HG03039 (cell line): ENCODE results near the gene HSD17B14.

Experiments used
- ATAC-seq: cut with Tn5 transposase; IDR thresholded peaks from one replicate; pipeline ENCODE4 v1.9.1; 2021; ENCODE audit warnings: mild to moderate bottlenecking, moderate library complexity; ENCODE audit not compliant: unreplicated experiment

HSD17B14 gene

DNA sequence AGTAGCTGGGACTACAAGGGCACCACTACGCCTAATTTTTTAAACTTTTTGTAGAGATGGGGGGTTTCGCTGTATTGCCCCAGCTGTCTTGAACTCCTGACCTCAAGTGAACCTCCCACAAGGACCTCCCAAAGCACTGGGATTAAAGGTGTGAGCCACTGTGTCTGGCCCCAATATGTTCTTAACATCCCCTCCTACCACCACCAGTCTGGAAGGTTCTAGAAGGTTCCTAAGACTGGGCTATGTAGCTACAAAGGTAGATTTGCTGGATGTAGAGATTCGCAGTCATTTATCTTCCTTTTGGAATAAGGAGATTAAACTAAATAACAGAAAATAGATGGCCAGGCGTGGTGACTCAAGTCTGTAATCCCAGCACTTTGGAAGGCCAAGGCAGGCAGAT, 5.3 kb downstream of the HSD17B14 start:
- ATAC-seq = no peak

DNA sequence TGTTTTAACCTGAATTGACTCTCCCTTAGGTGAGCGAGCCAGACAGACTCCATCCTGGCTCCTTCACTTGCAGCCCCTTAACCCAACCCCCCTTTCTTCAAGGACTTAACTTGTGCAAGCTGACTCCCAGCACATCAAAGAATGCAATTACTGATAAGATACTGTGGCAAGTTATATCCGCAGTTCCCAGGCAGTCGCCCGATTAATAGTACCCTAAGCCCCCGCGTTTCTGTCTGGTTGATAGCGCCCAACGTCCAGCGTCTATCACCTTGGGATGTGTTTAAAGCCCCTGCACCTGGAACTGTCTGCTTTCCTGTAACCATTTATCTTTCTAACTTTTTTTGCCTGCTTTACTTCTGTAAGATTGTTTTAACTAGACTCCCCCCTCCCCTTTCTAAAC, 6.2 kb downstream of the HSD17B14 start:
- no peak for ATAC-seq

DNA sequence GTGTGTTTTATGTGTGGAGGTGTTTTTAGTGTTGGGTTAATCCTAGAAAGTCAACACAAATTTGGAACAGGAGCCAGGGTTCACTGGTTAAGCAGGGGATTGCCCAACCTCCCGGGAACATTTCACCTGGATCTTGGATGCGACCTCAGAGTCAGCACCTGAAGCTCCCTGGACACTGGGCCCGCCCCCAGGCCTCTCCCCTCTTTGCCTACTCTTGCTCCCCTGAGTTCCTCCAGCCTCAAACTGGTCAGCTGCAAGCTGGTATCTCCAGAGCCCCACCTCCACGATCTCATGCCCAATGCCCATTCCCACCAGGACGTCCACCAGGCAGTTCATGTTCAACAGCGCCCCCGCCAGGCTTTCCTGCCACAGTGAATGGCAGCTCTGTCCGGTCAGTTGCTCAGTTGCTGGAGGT, 9.7 kb downstream of the HSD17B14 start:
- ATAC-seq = no peak

DNA sequence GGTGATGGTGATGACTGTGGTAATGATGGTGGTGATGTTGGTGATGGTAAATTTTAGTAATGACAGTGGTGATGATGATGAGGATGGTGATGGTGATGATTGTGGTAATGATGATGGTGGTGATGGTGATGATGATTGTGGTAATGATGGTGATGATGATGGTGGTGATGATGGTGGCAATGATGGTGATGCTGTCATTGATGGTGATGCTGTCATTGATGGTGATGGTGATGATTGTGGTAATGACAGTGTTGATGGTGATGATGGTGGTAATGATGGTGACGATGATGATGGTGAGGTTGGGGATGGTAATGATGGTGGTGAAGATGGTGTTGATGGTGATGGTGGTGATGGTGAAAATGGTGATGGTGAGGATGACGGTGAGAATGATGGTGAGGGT, 13.8 kb downstream of the HSD17B14 start:
- ATAC-seq = no peak

DNA sequence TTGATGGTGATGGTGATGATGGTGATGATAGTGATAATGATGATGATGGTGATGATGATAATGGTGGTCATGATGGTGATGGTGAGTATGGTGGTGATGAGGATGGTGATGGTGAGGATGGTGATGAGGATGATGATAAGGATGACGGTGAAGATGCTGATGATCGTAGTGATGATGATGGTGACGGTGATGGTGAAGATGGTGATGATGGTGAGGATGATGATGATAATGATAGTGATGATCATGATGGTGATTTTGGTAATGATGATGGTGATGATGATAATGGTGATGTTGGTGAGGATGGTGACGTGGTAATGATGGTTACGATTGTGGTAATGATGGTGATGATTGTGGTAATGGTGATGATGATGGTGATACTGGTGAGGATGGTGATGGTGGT, 14.7 kb downstream of the HSD17B14 start:
- ATAC-seq = no peak

DNA sequence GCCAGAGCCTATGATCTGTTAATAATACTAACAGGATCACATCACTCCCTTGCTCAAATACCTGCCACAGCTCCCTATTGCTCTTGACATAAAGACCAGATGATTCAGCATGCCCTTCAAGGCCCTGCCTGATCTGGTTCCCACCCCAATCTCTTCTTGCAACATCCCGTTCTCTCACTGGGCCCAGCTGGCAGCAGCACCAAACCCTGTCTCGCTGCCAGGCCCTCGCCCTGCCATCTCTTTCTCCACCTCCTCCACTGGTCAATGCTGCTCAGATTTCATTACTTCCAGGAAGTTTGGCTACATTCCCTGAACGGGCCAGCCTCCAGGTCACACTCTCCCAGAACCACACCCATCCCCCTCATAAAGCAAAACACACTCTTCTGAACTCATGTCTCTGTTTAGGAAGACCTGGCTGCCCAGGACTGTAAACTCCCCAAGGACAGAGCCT, 16.9 kb downstream of the HSD17B14 start:
- no peak for ATAC-seq

DNA sequence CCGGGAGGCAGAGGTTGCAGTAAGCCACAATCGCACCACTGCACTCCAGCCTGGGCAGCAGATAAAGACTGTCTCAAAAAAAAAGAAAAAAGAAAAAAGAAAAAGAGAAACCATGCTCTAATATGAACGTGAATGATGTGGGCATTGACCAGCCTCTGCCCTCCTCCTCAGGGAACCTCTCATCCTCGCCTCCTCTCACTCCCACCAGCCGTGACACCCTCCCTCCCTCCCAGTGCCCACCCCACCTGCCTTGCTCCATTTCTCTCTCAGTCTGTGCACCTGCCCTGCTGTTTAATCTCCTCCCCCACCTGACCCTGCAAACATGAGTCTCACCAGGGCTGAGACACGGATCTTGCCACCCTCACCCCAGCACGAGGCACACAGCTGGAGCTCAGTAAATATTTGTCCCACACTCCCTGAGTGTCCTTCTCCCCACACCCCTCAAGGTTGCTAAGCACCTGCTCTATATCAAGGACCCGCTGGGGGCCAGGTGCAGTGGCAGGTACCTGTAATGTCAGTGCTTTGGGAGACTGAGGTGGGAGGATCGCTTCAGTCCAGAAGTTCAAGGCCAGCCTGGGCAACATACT, 18.0 kb downstream of the HSD17B14 start:
- no peak for ATAC-seq

DNA sequence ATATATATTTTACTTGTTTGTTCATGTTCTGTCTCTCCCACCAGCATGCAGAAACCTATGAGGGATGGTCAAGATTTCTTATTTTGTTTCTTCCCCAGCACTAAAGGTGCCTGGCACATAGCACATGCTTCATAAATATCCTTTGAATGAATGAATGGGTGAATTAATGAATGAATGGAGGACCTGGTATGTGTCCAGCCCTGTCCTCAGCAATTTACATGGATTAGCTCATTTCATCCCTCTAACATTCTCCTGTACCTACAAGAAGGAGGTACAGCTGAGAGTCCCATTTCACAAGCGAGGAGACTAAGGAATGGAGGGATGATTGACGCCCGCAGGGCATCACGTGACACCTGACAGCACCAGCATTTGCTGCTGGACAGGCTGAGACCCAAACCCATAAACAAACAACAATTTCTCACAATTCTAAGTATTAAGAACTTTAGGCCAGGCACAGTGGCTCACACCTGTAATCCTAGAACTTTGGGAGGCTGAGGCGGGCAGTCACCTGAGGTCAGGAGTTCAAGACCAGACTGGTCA, 18.6 kb downstream of the HSD17B14 start:
- ATAC-seq = no peak

DNA sequence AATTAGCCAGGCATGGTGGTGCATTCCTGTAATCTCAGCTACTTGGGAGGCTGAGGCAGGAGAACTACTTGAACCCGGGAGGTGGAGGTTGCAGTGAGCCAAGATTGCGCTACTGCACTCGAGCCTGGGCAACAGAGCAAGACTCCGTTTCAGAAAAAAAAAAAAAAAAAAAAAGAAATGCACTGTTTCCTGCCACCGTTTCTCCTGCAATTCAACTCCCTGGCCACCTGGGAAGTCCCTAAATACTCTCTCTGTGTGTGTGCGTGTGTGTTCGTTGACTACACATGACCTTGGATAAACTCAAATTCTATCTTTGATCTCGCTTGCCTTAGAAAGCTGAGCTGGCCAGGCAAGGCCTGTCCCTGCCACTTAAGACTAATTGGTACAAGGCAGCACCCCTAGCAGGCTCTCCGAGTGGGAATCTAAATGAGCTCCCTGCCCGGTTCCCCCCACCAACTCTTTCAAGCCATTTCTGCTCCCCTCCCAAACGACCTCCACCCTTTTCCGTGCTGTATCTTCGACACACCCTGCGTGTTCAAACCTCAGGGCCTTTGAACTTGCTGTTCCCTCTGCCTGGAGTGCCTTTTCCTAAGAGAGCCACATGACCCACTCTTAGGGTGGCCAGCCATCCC, 20.3 kb downstream of the HSD17B14 start:
- ATAC-seq = no peak

DNA sequence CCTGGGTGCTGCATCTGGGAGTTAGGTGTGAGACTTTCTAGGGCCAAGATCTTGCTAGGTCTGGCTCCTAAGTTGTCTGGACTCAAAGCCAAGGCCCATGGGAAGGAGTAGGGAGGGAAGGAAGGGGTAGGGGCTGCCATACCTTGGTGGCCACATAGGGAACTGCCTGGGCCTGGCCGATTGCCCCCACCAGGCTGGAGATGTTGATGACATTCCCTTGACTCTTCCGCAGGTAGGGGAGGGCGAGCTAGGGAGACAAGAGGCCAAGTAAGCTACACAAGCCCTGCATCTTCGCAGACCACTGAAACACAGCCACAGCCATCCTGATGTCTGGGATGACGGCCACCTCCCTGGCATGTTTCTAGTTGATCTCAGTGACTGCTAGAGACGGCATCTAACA, 21.4 kb downstream of the HSD17B14 start:
- ATAC-seq = no peak

DNA sequence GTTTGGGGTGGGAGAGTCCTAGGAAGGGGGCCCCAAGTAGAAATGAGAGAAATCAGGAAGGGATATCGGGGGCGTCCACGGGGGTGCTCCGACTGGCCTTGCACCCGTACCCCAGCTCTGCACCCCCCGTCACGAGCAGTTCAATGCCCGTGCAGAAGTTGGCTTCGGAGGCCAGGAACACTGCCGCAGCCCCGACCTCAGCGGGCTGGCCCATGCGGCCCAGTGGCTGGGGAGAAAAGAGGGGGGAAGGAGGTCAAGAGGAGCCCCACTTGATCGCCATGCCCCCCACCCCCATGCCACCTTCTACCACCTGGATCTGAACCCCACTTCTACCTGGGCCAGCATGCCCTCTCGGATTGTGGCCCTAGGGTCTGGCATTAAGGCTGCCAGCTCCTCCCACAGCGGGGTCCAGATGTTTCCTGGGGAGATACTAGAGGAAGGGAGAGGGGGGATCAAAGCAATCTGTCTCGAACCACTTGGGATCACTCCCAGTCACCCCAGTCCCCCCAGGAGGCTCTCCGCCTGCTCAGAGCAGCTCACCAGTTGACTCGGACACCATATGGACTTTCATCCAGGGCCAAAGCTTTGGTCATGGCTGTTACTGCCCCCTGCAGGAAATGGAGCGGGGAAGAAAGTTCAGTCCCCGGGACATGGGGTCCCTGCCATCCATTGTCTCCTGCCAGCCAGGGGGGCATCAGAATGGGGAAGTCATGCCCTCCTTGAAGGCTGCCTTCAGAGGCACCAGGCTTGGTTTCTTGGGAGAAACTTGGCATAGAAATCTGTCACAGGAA, 23.0 kb downstream of the HSD17B14 start:
- ATAC-seq = no peak

DNA sequence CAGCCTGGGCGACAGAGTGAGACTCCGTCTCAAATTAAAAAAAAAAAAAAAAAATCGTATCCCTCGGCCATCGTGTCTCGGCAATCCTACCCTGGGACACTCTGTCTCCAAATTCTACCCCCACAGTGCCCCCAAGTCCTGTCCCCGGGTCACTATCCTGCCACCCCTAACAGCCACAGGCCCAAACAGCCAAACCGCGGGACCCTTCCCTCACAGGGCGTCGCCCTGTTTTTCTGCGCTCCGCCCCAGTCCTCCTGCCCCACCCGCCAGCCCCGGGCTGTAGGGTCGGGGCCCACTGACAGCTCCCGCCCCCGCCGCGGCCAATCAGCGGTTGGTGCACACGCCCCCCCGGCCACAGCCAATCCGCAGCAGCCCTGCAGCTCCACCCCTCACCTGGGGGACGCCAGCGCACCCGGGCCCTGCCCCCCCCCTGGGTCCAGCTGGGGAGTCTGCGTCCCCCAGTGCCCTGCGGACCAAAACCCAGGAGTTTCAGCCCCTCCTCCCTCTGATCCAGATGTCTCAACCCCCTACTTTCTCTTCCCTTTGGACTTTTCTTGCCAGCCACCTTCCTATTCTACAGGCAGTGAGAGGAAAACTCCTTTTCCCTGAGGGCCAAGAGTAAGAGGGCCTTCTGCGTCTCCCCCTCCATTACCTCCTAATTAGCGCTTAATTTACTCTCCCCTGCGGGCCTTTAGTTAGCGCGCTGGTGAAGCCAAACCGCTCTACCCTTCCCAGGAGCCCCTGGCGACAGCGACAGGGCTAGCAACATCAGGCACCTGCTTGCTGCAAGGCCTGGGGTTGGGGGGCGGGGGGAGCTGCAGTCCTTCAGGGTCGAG, 24.0 kb downstream of the HSD17B14 start:
- peak; percentile 40 for ATAC-seq

DNA sequence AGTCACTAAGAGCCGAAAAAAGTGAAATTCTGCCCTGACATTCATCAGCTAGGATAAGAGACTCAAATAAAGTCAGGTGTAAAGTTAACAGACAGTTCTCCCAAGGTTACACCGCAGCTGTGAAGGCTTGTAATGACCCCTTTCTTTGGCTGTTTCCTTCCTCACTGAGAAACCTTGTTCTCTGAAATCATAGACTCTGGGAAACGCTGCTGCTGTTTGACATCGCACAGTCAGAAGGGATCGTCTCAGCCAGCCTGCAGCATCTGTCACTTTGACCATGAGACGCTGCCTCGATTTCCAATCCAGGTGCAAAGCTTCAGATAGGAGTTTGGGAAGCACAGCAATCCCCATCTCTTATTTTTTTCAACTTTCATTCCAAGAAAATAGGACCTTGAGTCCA, 26.1 kb downstream of the HSD17B14 start:
- ATAC-seq = no peak

DNA sequence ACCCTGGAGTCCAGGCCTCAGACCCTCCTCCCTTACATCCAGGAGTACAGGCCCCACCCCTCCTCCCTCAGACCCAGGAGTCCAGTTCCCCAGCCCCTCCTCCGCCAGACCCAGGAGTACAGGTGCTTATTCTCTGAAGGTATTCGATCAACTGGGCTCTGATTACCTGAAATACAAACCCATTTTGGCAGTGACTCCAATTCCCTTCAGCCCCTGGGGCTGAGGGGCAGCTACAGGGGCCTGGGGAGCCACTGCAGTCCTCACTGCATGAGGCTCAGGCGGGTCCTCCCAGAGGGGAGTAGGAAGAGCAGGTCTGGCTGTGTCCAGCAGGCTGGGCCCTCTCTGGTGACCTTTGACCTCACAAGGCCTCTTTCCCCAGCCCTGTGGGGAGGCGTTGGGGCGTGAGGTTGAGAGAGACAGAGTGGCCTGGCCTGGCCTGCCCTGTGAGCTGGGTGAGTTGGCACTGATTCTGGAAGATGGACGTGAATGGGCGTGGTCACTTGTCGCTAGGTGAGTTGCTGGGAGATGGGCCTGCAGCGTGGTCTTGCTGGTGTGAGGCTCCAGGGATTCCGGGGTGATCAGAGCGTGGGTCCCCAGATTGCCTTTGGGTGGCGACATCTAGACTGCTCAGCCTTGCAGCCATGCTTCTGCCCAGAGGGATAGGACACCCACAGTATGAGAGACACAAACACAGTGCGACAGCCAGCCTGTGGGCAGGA, 28.5 kb downstream of the HSD17B14 start:
- no peak for ATAC-seq

DNA sequence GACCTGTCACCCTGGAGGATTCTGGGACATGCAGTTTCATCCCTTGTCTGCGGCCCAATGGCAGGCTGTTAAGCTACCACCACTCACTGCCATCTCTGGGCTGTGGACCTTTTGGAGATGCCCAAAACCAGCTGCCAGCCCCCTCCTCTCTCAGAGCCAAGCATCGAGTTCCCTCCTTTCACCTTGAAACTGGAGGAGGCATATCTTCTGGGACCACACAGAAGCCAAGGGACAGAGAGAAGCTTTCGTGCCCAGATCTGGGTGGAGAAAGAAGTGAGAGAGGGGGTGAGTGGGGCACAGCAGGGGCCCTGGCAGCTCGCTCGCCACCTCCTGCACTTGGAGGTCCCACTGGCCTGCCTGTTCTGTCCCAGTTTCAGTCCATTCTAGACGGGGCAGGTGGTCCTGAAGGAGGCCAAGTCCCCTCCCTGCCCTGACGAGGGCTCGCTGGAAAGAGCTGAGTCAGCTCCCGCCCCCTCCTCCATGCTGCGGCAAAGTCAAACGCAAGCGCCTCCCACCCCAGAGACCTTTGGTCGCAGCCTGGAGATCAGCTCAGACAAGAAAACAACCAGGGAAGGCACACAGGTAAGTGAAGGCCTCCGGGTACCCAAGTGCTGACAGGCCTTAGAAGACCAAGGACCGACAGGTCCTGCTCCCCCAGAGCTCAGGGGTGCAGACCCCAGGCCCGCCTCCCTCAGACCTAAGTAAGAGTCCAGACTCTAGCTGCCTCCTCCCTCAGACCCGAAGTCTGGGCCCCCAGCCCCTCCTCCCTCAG, 29.3 kb downstream of the HSD17B14 start:
- no peak for ATAC-seq

DNA sequence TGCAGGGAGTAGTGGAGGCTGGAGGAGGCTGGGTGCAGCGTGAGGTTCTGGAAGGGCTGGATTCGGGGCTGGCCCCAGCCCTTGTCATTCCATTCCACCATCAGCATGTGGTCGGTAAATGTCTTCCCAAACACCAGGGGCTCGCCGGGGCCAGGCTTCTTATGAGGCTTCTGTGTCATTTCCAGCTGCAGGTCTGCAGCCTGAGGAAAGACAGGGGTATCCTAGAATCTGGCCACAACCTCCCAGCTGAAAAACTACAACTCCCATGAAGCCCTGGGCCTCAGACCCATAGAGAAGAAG, 29.8 kb downstream of the HSD17B14 start:
- ATAC-seq = no peak

DNA sequence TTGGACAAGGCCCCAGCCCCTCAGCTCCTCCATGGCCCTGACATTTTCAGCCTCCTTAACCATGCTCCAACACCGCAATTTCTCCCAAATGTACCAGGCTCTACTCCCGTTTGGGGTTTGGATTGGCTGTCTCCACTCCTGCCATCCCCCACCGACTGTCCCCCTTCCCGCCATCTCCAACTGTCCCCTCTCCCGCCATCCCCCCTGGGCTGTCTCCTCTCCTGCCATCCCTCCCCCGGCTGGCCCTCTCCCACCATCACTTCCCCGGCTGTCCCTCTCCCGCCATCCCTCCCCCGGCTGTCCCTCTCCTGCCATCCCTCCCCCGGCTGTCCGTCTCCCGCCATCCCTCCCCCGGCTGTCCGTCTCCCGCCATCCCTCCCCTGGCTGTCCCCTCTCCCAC, 30.8 kb downstream of the HSD17B14 start:
- ATAC-seq = no peak

DNA sequence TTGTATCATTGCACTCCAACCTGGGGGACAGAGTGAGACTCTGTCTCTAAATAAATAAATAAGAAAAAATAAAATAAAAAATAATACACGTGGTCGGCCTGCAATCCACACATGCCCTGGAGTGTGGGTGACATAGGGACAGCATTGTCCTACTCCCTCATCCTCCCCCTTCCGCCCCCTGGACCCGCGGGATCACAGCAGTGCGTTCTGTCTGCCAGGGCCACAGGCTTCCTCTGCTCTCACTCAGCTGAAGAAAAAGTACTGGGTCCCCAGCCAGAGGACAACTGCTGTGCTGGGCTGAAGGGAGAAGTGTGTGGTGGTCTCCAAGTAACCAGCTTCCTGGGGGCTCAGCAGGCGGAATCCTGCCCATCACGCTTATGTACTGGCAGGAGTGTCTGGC, 31.8 kb downstream of the HSD17B14 start:
- ATAC-seq = no peak

DNA sequence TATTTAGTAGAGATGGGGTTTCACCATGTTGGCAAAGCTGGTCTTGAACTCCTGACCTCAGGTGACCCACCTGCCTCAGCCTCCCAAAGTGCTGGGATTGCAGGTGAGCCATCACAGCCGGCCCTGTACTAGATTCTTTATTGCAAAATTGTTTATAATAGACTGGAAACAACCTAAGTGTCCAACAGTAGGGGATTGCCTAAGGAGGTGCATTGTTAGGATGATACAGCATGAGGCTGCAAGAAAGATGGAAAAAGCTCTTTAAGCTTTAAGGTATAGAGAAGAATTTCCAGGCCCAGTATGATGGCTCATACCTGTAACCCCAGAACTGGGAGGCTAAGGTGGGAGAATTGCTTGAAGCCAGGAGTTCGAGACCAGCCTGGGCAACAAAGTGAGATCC, 33.7 kb downstream of the HSD17B14 start:
- ATAC-seq = no peak
